Measurements from ENCODE around the gene CD59. TPM values are rescaled to one million over a fixed set of nuclear protein-coding genes. Genes with fewer than 3 reads are reported as not detected.

CD59 gene
- total and polyA plus RNA-seq, 10 of the 15 experiments (the other 5 are each of a cell fraction or from before 2014, with no cell fraction given) = 55.5 to 256 (median 181) TPM

- intact Hi-C loops (cut with micrococcal nuclease; ENCODE audit: unreplicated experiment) (loop anchor here (5.0 kb wide), 1 partner anchor 32 kb away; the partner anchor contains the start of gene C11orf91), in situ Hi-C loops (cut with MboI) (no loop called here)
- FAIRE-seq (no peak), ATAC-seq (no peak), DNase-seq (ENCODE audit: low read depth, low spot score) (no peak)
- H3K4me2 ChIP-seq (ENCODE audit: control insufficient read depth, insufficient read depth) = peak overlapping the region; percentile 96
- peak overlapping the region; percentile 83 for H3K4me3 ChIP-seq
- H3K9me3 ChIP-seq (replicated peaks; ENCODE audit: control insufficient read depth, insufficient read depth, low read length) = no peaks in the 10 kb centered on the region
- RAD21 ChIA-PET (ENCODE audit: unreplicated experiment) = interaction anchor here (1.1 to 3.6 kb wide), 5 partner anchors 8 to 28 kb away, joined by 3 to 22 read pairs (median 9); no protein-coding TSS in a partner anchor
- peak overlapping the region; percentile 66 for H2AFZ ChIP-seq (ENCODE audit: control insufficient read depth, low read depth, low read length)
- H3K4me1 ChIP-seq (ENCODE audit: control insufficient read depth, insufficient read depth, low read length) = peaks cover 17% of the 10 kb centered on the region
- SMC1A ChIA-PET (ENCODE audit: uncharacterized antibody, unreplicated experiment) = interaction anchor here (0.7 to 5.9 kb wide), 8 partner anchors 8 to 42 kb away, joined by 3 to 43 read pairs (median 4); no protein-coding TSS in a partner anchor
- CTCF ChIA-PET = interaction anchor here (0.6 to 2.6 kb wide), 4 partner anchors 8 to 371 kb away, joined by 3 to 21 read pairs (median 6); no protein-coding TSS in a partner anchor
- no peak for TF ChIP-seq FOXK2 (IDR thresholded peaks at IDR 0.05)
- TF ChIP-seq BCL3 (IDR thresholded peaks at IDR 0.05; ENCODE audit: borderline replicate concordance, insufficient read depth, low read depth, low read length, poor library complexity, severe bottlenecking) = no peak
- TF ChIP-seq BMI1 (IDR thresholded peaks at IDR 0.05; ENCODE audit: borderline replicate concordance) = no peak
- TF ChIP-seq ZNF24 (IDR thresholded peaks at IDR 0.05) = no peak
- no peak for TF ChIP-seq NR2C2 (IDR thresholded peaks at IDR 0.05; ENCODE audit: borderline replicate concordance, control insufficient read depth, insufficient read length, low read depth)
- TF ChIP-seq, protein P1, sequence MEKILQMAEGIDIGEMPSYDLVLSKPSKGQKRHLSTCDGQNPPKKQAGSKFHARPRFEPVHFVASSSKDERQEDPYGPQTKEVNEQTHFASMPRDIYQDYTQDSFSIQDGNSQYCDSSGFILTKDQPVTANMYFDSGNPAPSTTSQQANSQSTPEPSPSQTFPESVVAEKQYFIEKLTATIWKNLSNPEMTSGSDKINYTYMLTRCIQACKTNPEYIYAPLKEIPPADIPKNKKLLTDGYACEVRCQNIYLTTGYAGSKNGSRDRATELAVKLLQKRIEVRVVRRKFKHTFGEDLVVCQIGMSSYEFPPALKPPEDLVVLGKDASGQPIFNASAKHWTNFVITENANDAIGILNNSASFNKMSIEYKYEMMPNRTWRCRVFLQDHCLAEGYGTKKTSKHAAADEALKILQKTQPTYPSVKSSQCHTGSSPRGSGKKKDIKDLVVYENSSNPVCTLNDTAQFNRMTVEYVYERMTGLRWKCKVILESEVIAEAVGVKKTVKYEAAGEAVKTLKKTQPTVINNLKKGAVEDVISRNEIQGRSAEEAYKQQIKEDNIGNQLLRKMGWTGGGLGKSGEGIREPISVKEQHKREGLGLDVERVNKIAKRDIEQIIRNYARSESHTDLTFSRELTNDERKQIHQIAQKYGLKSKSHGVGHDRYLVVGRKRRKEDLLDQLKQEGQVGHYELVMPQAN (conservative IDR thresholded peaks at IDR 0.05) = no peak
- no peak for TF ChIP-seq SMAD5 (IDR thresholded peaks at IDR 0.05; ENCODE audit: low read depth)
- TF ChIP-seq CREB1 (IDR thresholded peaks at IDR 0.05; ENCODE audit: low read depth) = no peak
- no peak for TF ChIP-seq RELA (IDR thresholded peaks at IDR 0.05; ENCODE audit: borderline replicate concordance, partially characterized antibody)
- TF ChIP-seq PML (IDR thresholded peaks at IDR 0.05; ENCODE audit: low read length) = no peak
- TF ChIP-seq CBX5 (IDR thresholded peaks at IDR 0.05; ENCODE audit: low read depth) = no peak
- TF ChIP-seq KAT2A (conservative IDR thresholded peaks at IDR 0.05; ENCODE audit: control insufficient read depth, low read depth, low read length) = no peak
- TF ChIP-seq NFYA (IDR thresholded peaks at IDR 0.05; ENCODE audit: borderline replicate concordance, low read depth, low read length) = no peak
- TF ChIP-seq CHD4 (IDR thresholded peaks at IDR 0.05) = no peak
- TF ChIP-seq SRF (IDR thresholded peaks at IDR 0.05; ENCODE audit: low read depth in 2 of 2, low read length in 2 of 2) = no peak
- no peak for TF ChIP-seq SREBF1 (IDR thresholded peaks at IDR 0.05; ENCODE audit: low read length)
- TF ChIP-seq BACH1 (IDR thresholded peaks at IDR 0.05; ENCODE audit: borderline replicate concordance) = no peak
- peaks cover 54% of the 10 kb centered on the region for H3K79me2 ChIP-seq (ENCODE audit: control insufficient read depth, insufficient read depth, low read length)
- H3K27me3 ChIP-seq (replicated peaks in 1 of 2; ENCODE audit: control insufficient read depth in 2 of 2, insufficient read depth in 2 of 2, low read length in 1 of 2) = no peaks in the 10 kb centered on the region
- H3K9ac ChIP-seq (ENCODE audit: control insufficient read depth, insufficient read depth, low read length) = peak overlapping the region; percentile 86
- POLR2A ChIA-PET = interaction anchor here (1.0 to 1.9 kb wide), 4 partner anchors 10 to 33 kb away, joined by 3 to 7 read pairs (median 4); no protein-coding TSS in a partner anchor
- 42% methylated on average over 15 of the region's 15 CpGs for WGBS (ENCODE audit: insufficient coverage, insufficient replicate concordance, low lambda C conversion rate, missing lambda C conversion rate)
- peak overlapping the region; percentile 77 for H3K27ac ChIP-seq (ENCODE audit: control insufficient read depth, insufficient read depth)
- H4K20me1 ChIP-seq (ENCODE audit: control insufficient read depth, insufficient read depth) = no peaks in the 10 kb centered on the region
- peaks cover 0 to 4% of the 10 kb centered on the region in 2 experiments; a peak in 1 of 4 replicates for H3K36me3 ChIP-seq (ENCODE audit: control insufficient read depth in 2 of 2, insufficient read depth in 2 of 2, low read length in 1 of 2)
- TSS peak; percentile 61 for BruUV-seq (replicated peaks)
Observed at GRCh38 chr11:33734441-33735270, 1.6 kb downstream of the CD59 start.
